Stimulated activated CD8-positive, alpha-beta memory T cell treated with anti-CD3 and anti-CD28 coated beads, Interleukin-12 subunit alpha, Interleukin-12 subunit beta, amount 100 ng/mL, for 24 hours (primary cell): ENCODE results near the gene CAPZA1.
"Not testable (repeated sequence)": the region's sequence is repeated elsewhere in the genome, so short reads cannot be mapped to it uniquely, and the experiment has no call there.

Experiments used
- DNase-seq: peaks from one replicate; pipeline ENCODE4 v3.0.0-alpha.2; 2020; ENCODE audit errors: extremely low read depth

The CAPZA1 gene

DNA sequence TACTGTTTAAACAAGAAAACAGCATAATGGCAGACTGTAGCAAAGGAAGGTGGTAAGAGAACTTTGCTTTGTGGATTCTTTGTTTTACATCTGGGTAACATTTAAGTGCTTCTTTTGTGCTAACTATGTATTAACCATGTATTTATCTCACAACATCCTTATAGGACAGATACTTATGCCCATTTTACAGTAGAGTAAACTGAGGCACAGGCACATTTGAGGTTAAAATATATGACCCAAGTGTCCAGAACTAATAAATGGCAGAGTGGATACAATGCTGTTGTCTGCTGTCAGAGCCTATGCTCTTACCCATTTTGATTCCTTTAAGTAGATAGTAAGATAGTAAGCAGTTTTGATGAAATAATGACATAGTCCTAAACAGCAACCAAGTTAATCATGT lies 7.3 kb downstream of the CAPZA1 start:
- no peak for DNase-seq

DNA sequence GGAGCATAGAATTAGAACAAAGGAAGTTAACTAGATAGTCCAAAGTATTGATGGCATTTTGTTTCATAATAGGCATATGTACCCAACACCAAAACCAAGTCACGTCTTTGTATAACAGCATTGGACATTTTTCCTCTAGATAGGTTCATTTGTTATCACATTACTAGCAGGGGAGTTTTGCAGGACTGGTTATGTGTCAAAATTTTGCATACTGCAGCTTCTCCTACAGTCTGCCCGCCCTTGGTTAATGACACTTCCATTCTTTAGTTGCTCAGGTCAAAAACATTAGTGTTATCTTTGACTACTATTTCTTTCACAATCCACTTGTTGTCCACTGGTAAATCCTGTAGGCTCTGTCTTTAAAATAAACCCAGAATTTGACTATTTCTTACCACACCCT lies 8.9 kb downstream of the CAPZA1 start:
- DNase-seq, result no peak

DNA sequence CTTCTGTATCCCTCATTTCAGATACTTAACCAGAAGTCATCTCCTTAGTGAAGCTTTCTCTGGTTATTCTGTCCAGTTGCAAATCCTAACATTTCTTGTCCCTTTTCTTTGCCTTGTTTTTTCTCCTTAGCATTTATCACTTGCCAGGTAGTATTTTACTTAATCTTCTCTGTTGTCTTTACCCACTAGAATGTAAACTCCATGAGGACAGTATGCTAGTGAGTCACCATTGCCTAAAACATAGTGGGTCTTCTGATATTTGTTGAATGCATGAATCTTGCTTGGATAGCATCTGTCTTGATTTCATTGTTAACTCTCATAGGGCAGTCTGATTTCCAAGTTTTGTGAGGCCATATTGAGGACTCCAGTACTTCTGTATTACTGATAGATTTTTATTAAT lies 9.6 kb downstream of the CAPZA1 start:
- no peak for DNase-seq

DNA sequence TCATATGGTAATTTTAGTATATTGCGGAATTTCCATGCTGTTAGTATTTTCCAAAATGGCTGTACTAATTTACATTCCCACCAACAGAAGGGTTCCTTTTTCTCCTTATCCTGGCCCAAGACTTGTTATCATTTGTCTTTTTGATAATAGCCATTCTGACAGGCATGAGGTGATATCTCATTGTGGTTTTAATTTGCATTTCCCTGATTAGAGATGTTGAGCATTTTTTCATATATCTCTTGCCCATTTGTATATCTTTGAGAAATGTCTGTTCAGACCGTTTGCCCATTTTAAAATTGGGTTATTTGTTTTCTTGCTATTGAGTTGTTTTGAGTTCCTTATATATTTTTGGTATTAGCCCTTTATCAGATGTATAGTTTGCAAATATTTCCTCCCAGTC lies 14.0 kb downstream of the CAPZA1 start:
- DNase-seq, result no peak

DNA sequence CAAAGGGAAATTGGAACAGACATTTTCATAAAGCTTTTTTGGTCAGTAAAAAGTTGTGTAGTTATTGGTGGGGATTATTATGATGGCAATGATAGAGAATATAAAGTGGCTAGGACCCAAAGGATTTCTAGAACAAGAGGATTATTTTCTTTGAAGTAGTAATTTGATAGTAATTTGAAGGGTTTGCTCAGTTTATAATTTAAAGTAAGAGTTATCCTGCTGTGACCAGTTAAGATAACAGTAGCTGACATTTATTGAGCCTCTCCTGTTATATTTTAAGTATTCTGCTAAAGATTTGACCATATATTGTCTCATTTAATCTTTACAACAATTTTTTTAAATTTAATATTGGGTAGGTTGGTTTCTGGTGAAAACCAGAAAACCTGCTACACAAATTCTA lies 14.7 kb downstream of the CAPZA1 start:
- no peak for DNase-seq

DNA sequence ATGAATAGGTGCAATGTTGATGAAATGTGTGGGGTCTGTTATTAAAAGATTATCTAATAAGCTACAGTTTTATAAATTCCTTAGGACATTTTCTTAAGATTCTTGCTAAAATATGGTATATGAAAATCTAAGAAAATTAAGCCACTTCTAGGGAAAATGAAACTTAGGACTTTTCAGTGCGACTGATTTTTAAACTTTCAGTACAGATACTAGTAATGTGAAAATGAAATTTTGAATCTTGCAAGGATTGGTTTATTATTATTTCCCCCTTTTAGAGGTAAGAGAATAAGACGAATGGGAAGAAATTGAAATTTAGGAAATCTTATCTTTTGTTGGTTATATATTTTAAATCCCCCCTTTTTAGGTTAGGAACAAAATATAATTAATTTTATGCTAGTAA lies 16.4 kb downstream of the CAPZA1 start:
- DNase-seq, result no peak

DNA sequence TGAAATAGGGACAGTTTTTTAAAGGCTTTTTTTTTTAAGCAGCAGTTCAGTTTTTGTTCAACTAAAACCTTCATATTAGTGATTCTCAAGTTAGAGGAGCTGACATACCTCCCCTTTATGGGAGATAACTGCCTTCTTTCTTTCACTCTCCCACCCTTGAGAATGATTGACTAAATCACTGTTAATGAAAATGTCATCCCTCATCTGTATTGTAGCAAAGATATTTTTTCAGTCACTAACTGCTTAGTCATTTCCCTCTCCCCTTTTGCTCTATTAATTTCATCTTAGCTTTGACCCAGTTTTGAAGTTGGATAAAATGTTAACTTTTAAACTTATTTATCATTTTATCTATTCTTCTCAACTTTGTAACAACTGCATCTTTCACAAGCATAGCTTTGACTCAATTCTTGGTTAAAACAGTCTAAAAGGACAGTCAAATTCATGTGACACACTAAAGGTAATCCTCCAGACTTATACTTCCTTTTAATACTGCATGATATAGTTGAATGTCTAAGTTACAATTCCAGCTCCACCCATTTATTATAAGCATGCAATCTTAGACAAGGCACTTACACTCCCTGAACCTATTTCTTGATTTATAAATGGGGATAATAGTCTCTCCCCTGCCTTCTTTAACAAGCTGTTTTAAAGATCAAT lies 17.1 kb downstream of the CAPZA1 start:
- DNase-seq, result no peak

DNA sequence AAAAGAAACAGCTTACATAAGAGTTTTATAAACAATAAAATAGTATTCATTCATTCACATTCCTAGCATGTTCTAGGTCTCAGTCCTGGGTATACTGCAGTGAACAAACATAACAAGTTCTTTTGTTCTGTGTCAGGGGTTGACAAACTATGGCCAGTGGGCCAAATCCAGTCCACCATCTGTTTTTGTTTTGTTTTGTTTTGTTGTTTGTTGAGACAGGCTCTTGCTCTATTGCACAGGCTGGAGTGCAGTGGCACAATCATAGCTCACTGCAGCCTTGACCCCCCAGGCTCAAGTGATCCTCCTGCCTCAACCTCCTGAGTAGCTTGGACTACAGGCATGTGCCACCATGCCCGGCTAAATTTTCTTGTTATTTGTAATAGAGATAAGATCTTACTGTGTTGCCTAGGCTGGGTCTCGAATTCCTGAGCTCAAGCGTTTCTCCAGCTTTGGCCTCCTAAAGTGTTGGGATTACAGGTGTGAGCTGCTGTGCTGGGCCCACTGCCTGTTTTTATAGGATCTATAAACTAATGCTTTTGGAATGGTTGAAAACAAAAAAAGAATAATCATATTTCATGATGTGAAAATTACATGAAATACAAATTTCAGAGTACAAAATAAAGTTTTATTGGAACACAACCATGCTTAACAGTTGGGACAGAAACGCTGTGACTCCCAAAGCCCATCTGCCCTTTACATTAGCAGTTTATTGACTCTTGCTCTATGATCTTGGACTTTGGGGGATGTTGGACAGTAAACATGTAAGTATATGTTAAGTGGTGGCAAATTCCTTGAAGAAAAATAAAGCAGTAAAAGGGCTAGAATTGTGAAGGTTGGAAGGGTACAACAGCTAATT lies 17.9 kb downstream of the CAPZA1 start:
- DNase-seq, result no peak

DNA sequence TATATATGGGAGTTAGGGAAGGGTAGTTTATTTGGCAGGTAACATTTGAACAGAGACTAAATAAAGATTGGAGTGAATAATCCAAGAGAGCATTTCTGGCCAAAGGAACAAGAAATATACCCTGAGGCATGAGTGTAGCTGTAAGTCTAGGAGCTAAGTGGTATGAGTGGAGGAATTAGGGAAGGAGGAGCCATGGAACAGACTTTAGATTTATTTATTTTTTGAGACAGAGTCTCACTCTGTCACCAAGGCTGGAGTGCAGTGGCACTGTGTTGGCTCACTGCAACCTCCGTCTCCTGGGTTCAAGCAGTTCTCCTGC lies 18.4 kb downstream of the CAPZA1 start:
- DNase-seq, result no peak

DNA sequence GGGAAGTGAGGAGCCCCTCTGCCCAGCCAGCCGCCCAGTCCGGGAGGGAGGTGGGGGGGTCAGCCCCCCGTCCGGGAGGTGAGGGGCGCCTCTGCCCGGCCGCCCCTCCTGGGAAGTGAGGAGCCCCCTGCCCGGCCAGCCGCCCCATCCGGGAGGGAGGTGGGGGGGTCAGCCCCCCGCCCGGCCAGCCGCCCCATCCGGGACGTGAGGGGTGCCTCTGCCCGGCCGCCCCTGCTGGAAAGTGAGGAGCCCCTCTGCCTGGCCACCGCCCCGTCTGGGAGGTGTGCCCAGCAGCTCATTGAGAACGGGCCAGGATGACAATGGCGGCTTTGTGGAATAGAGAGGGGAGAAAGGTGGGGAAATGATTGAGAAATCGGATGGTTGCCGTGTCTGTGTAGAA lies 20.8 kb downstream of the CAPZA1 start:
- DNase-seq, result not testable (repeated sequence)

DNA sequence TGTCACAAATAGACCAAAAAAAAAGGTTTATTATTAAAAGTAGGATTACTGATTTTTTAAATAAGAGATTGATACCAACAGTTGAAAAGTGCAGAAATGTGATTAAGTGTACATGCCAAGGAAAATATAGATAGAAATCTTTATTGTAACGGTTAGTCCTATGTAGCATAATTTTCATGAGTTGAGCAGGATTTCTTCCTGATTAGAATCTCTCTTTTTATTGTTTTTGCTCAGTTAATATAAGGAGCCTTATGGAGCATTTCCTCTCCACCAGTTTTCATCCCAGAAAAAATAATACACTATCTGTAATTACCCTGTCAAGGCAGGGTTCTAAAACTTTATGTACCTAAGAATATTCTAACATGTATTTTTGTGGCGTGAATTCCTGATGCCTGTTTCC lies 23.4 kb downstream of the CAPZA1 start:
- no peak for DNase-seq

DNA sequence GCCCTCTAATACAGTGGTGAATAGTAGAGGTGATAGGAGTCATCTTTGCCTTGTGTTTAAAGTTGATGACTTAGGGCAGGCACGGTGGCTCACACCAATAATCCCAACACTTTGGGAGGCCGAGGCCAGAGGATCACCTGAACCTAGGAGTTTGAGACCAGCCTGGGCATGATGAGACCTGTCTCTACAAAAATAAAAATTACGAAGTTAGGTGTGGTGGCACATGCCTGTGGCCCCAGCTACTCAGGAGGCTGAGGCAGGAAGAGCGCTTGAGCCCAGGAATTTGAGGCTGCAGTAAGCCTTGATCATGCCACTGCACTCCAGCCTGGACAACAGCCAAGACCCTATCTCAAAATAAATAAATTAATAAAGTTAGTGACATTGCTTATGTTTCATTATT lies 26.6 kb downstream of the CAPZA1 start:
- no peak for DNase-seq

DNA sequence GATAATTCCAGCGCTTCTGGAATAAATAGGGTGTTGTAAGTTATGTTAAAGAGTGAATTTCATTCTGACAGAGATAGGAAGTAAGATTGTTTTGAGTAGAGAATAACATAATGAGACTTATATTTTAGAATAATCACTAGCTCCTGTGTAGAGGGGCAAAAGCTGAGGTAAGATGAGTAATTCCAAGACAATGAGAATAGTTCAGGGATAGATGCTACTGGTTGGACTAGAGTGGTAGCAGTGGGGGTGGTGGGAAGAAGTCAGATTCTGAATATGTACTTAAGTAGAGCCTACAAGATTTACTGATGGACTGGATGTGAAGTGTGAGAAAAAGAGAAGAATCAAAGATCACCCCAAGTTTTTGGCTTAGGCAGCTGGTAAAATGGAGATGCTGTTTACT lies 31.6 kb downstream of the CAPZA1 start:
- DNase-seq, result no peak

DNA sequence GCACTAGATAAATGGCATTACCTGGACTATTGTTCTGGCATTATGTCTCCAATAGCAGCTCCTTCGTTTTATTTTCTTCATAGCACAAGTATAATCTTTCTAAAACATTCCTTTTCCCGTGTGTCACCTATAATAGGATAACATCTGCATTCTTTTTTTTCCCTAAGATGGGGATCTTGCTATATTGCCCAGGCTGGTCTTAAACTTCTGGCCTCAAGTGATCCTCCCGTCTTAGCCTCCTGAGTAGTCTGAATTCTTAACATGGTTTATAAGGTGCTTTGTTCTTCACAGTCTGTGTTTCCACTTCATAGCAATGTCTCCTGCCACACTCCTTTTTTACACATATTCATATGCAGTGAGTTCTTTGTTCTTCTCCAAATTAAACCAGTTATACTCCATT lies 46.2 kb downstream of the CAPZA1 start:
- no peak for DNase-seq

DNA sequence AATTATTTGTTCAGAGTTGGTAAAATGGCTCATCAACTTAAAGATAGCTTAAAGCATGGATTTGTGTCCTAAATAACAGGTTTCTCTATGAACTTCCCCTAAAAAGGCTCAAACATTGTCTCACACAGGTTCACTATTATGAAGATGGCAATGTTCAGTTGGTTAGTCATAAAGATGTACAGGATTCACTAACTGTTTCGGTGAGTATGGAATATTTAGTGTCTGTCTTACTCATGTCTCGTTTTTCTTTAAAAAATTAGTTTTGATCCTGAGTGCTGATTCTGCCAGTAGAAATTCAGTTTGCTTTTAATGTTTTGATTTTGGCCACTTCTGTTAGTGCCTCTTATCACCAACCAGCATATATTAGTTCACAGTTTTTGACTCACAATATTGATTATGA lies 47.3 kb downstream of the CAPZA1 start:
- DNase-seq, result no peak

DNA sequence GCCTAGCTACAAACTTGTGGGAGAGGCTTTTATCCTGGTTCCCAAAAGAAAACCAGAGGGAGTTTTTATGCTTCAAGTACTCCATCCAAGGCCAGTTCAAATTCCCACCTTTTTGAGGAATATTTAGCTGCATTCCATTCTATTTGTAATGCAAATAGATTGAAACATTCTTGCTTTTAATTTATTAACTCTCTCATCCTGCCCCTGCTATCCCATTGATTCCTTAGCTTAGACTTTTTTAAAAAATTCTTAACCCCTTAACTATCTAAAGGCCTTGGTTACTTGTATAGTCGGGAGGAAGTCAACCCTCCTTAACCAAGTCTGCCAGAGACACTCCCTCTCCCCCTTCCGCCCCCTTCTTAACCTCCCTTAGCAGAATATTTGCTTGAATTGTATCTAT lies 52.4 kb downstream of the CAPZA1 start:
- no peak for DNase-seq

DNA sequence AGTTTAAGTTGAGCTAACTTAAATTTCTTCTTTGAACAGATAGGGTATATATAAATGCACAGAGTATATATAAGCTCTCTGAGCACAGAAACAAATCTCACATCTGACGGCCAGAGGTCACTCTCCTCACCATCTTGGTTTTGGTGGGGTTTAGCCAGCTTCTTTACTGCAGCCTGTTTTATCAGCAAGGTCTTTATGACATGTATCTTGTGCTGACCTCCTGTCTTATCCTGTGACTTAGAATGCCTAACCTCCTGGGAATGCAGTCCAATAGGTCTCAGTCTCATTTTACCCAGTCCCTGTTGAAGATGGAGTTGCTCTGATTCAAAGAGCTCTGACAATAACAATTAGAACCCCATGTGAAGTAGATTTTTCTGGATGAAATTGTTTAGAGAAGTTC lies 53.2 kb downstream of the CAPZA1 start:
- DNase-seq, result no peak

DNA sequence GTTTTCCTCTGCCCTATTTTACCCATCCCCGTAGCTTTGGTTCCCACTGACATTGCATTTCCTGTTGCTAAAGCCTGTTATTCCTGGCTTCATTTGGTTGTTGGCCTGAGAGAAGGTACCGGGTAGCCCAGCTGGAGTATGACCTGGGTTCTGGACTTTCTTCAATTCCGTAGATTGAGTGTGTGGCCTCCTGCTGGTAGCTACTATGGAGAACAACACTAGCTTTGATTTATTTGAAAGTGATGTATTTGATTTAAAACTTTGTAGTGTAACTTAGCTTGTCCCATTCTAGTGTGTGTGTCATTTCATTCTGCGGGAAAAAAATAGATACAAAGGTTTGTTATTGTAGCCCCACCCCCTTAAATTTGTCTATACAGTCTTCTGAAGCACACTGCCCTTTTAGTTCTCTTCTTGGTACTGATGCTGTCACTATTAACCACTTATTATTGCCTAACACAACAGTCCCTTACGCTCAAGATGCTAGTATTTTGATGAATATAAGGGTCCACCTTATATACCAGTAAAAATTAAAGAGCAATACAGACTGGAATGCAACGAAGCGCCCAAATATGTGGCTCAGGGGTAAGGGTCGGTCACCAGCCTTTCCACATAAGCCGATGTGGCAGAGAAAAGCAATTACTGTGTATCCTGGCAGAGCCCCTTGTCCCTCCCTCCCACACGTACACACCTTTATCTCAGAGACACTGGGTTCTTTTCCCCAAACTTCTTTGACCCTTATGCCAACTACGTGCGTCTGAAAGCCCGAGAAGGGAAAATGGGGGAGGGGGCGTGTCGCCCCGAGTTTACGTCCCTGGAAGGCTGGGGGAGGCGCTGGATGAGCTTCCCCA lies 54.2 kb downstream of the CAPZA1 start:
- DNase-seq, result no peak

DNA sequence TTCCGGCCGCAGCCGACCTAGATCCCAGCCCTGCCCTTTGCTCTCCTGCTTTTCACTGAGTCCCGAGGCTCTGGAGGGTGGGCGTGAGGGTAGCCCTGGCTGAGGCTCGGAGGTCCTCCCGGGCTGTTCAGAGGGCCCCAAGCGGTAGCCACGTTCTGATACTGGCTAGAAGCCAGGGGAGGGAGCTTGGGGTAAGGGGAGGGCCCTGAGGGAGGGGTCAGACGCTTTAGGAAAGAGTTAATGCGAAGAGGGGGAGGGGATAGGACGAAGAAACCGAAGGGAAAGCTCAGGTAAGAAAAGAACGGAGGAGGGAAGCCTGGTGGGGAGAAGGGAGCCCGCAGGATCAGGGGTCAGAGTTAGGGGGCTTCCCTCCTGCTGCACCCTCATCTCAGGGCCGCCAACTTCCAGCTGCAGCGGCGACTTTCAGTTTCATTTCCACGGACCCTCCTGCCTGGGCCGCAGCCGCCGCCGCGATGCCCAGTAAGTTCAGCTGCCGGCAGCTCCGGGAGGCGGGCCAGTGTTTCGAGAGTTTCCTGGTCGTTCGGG lies 54.9 kb downstream of the CAPZA1 start, which contains the start of gene MOV10:
Gene MOV10 (plus strand): TSS at position 220 of the 546 bp plus-strand sequence. CDS start 254 bp downstream, at position 474.
- DNase-seq, result peak; percentile 3

DNA sequence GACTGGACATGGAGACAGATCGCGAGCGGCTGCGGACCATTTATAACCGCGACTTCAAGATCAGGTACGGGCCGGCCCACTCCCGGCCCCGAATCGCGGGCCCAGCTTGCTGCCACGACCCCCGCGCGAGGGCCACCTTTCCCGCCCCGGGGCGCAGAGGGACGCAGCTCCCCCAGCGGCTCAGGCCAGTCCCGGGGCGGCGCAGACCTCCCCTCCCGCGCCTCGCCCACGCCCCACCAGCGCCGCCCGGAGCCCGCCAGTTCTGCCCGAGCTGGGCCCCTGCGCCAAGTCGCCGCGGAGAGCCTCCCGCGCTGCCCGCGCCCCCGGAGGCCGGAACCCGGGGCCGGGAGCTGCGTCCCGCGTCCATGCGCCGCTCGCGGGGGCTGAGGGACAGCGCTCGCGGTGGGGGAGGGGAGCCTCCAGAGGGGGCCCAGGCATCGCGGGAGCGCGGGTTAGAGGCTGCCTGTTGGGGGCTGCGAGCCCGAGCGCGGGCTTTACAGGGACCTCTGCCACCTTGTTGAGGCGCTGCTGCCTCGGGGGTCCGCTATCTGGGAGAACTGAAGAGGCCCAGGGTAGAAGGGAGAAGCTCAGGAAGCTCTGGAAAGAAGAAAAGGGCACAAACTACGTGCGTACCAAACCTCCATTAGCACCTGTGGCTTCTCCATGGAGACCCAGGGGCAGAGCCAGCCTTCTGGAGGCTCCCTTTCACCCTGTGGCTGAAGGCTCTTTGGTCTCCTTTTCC lies 55.5 kb downstream of the CAPZA1 start:
- no peak for DNase-seq

DNA sequence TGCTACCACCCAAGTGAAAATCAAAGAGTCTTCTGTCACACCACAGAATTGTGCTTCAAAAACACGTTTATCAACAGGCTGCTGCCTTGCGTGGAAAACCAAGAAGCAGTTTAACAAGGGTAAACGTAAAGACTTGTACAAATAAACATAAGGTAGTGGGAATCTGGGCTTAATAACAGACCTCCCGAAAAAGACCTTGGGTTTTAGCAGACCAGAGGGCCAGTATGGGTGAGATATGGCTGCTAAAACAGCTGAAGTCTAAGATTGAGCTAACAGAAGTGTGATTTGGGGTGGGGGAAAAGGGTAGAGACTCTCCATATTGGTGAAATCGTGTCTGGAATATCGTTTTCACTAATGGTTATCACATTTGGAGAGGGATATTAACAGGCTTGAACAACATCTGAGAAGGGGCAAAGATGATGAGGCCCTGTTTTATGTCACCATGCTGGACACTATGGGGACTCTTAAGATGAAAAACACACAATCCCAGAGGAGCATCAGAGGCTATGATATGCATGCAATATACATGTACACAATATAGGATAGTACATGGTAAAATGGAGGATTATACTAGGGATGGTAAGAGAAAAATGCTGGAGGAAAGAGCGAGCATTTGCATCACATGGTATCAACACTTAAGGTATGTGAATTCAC lies 56.2 kb downstream of the CAPZA1 start:
- no peak for DNase-seq
